ENCODE data around the gene ANGPTL4.
"Not testable (repeated sequence)": the region's sequence is repeated elsewhere in the genome, so short reads cannot be mapped to it uniquely, and the experiment has no call there.

The ANGPTL4 gene

GRCh38 chr19:8336072-8336569 lies 27.8 kb upstream of the ANGPTL4 start:
- TF ChIP-seq, protein P1, sequence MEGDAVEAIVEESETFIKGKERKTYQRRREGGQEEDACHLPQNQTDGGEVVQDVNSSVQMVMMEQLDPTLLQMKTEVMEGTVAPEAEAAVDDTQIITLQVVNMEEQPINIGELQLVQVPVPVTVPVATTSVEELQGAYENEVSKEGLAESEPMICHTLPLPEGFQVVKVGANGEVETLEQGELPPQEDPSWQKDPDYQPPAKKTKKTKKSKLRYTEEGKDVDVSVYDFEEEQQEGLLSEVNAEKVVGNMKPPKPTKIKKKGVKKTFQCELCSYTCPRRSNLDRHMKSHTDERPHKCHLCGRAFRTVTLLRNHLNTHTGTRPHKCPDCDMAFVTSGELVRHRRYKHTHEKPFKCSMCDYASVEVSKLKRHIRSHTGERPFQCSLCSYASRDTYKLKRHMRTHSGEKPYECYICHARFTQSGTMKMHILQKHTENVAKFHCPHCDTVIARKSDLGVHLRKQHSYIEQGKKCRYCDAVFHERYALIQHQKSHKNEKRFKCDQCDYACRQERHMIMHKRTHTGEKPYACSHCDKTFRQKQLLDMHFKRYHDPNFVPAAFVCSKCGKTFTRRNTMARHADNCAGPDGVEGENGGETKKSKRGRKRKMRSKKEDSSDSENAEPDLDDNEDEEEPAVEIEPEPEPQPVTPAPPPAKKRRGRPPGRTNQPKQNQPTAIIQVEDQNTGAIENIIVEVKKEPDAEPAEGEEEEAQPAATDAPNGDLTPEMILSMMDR (conservative IDR thresholded peaks at IDR 0.05), result no peak
- no peak for TF ChIP-seq ZFX (IDR thresholded peaks at IDR 0.05)
- no peak overlapping the region for H3K27ac ChIP-seq

DNA sequence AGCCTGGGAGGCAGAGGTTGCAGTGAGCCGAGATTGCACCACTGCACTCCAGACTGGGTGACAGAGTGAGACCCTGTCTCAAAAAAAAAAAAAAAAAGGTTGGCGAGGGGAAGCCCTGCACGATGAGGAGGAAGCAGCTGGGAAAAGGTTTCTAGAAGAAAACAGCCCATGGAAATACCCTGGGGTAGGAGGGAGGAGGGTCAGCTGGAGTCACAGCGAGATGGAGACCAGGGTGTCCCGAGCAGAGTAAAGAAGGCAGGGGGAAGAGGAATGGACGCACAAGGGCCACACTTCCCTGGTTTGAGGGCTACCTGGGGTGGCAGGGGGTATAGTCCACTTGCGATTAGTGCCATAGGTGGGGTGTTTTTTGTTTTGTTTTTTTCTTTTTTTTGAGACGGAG lies 27.3 kb upstream of the ANGPTL4 start:
- H3K27ac ChIP-seq, result no peak overlapping the region
- TF ChIP-seq ZFX (IDR thresholded peaks at IDR 0.05), result no peak
- TF ChIP-seq, protein P1 (conservative IDR thresholded peaks at IDR 0.05), result no peak

DNA sequence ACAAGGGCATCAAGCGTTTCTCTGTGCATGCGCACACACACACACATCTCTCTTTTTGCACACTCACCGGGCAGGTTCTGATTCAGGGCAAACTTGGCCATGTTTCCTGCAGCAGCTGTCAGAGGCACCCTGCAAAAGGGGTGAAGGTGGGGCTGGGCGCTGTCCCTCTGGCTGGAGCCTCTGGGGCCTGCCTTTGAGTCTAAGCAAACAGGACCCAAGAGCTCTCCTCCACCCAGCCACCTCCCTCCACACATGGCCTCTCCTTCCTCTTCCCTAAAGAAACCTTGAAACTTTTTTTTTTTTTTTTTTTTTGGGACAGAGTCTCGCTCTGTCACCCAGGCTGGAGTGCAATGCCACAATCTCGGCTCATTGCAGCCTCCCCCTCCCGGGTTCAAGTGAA lies 26.2 kb upstream of the ANGPTL4 start:
- TF ChIP-seq, protein P1 (conservative IDR thresholded peaks at IDR 0.05), result no peak
- no peak for TF ChIP-seq ZFX (IDR thresholded peaks at IDR 0.05)
- H3K27ac ChIP-seq, result no peak overlapping the region

DNA sequence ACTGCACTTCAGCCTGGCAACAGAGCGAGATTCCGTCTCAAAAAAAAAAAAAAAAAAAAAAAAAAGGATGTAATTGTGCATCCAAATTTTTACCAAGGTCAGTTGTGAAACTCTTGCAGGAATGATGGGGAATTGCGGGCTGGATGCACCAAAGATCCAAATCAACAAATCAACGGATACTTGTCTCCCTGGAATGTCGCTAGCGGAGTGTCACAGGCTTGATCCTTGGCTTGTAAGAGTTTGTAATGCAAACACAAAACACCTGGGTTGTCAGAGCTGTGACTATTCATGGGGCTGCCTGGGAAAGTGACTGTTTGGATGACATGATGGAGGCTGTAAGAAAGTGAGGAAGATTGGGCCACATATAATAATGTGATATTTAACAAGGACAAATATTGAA lies 25.1 kb upstream of the ANGPTL4 start:
- no peak overlapping the region for H3K27ac ChIP-seq
- TF ChIP-seq, protein P1 (conservative IDR thresholded peaks at IDR 0.05), result no peak
- no peak for TF ChIP-seq ZFX (IDR thresholded peaks at IDR 0.05)

GRCh38 chr19:8340341-8341096 lies 23.4 kb upstream of the ANGPTL4 start:
- no peak overlapping the region for H3K27ac ChIP-seq

GRCh38 chr19:8341504-8341903 lies 22.5 kb upstream of the ANGPTL4 start:
- not testable (repeated sequence) for H3K27ac ChIP-seq

More at GRCh38 chr19:8340341-8341096, 23.4 kb upstream of the ANGPTL4 start:
- TF ChIP-seq ZFX (IDR thresholded peaks at IDR 0.05), result no peak
- TF ChIP-seq, protein P1 (conservative IDR thresholded peaks at IDR 0.05), result no peak

- H3K27ac ChIP-seq, result no peak overlapping the region
- TF ChIP-seq, protein P1 (conservative IDR thresholded peaks at IDR 0.05), result no peak
- TF ChIP-seq ZFX (IDR thresholded peaks at IDR 0.05), result no peak
Measured at GRCh38 chr19:8342316-8342683, 21.7 kb upstream of the ANGPTL4 start.

All from C4-2B (cell line).